HCT116 (cell line): ENCODE results near the gene ITPK1. TPM values are rescaled to one million over a fixed set of nuclear protein-coding genes. Genes with fewer than 3 reads are reported as not detected.

ENCODE experiments used
- ATAC-seq: fragments of 200-7000 bp; cut with Tn5 transposase; 2 replicates; pipeline ENCODE4 v1.9.1; 2020; ENCODE audit warnings: mild to moderate bottlenecking, moderate library complexity
- BruUV-seq: library from RNA; stranded (reverse); fragments of 400-500 nt; replicated peaks from 2 replicates; lab custom pipeline; 2021; lab: Mats Ljungman, UMichigan
- CTCF ChIA-PET: fragments of 300-600 bp; sonication (Branson Sonifier 250); formaldehyde crosslinking; loops from one replicate; lab custom pipeline; 2021; ENCODE audit warnings: antibody characterized with exemption; lab: Charles Lee
- POLR2A ChIA-PET: fragments of 300-600, 350-600 bp; sonication (Branson Sonifier 250); formaldehyde crosslinking; loops from one replicate; lab custom pipeline; 2021; ENCODE audit warnings: antibody characterized with exemption; lab: Charles Lee
- RAD21 ChIA-PET, 2 experiments: fragments of 300-600 bp; sonication (Branson Sonifier 250); formaldehyde crosslinking; loops; one replicate each; lab custom pipeline; 2023; ENCODE audit warnings: low total read pairs in 2 of 2; ENCODE audit not compliant: uncharacterized antibody in 2 of 2, unreplicated experiment in 2 of 2, low non-redundant PET in 1 of 2; lab: Charles Lee
- DNase-seq: peaks from one replicate; pipeline ENCODE4 v3.0.0-alpha.2; 2010; ENCODE audit warnings: low read depth, low spot score
- H2AFZ ChIP-seq: fragments of 200-600 bp; shearing (Covaris generic), sonication (generic); 2 replicates; pipeline ENCODE4 v1.6.1; 2017; ENCODE audit warnings: low read depth, mixed run types, mixed read lengths, antibody characterized with exemption, low read length; ENCODE audit not compliant: poor library complexity, severe bottlenecking
- H3K27ac ChIP-seq: 2 replicates; pipeline ENCODE4 v1.5.1; 2012; ENCODE audit warnings: low read depth, low read length
- H3K27me3 ChIP-seq: fragments of 200-600 bp; sonication (generic); 2 replicates; pipeline ENCODE4 v1.6.1; 2016; ENCODE audit warnings: mixed run types, low read length, mixed read lengths; ENCODE audit not compliant: insufficient read depth
- H3K36me3 ChIP-seq, 2 experiments: fragments of 200-500 bp in 1 of 2; fragments of 200-600 bp in 1 of 2; sonication (Bioruptor generic) in 1 of 2; sonication (generic) in 1 of 2; 2 replicates each; pipeline versions ENCODE4 v1.5.1 to v1.6.1; 2014 to 2016; ENCODE audit warnings: low read length in 2 of 2, inconsistent platforms in 1 of 2, mixed read lengths in 1 of 2, mixed run types in 1 of 2; ENCODE audit not compliant: insufficient read depth in 2 of 2, control insufficient read depth in 1 of 2
- H3K4me1 ChIP-seq, 2 experiments: fragments of 200-600 bp in 1 of 2; sonication (generic) in 1 of 2; 2 replicates each; pipeline versions ENCODE4 v1.5.1 to v1.6.1; 2012 to 2017; ENCODE audit warnings: low read length in 2 of 2, inconsistent platforms in 1 of 2, mild to moderate bottlenecking in 1 of 2, mixed read lengths in 1 of 2, mixed run types in 1 of 2, moderate library complexity in 1 of 2; ENCODE audit not compliant: insufficient read depth in 2 of 2, control insufficient read depth in 1 of 2
- H3K4me2 ChIP-seq: fragments of 200-600 bp; sonication (generic); 2 replicates; pipeline ENCODE4 v1.6.1; 2017; ENCODE audit warnings: mixed run types, low read length, mixed read lengths
- H3K4me3 ChIP-seq, 2 experiments: fragments of 200-600 bp in 1 of 2; sonication (generic) in 1 of 2; replicated peaks in 1 of 2; 2 replicates each; pipeline ENCODE4 v1.5.1; 2011 to 2016; ENCODE audit warnings: low read length in 2 of 2, control low read depth in 1 of 2, low read depth in 1 of 2, mild to moderate bottlenecking in 1 of 2, mixed read lengths in 1 of 2, mixed run types in 1 of 2
- H3K79me2 ChIP-seq: fragments of 200-600 bp; sonication (generic); 2 replicates; pipeline ENCODE4 v1.6.1; 2017; ENCODE audit warnings: mild to moderate bottlenecking, mixed run types, low read length, moderate library complexity, mixed read lengths; ENCODE audit not compliant: insufficient read depth
- H3K9ac ChIP-seq: fragments of 200-600 bp; sonication (generic); 2 replicates; pipeline ENCODE4 v1.6.1; 2016; ENCODE audit warnings: low read length, mixed read lengths
- H3K9me2 ChIP-seq: fragments of 200-600 bp; sonication (generic), shearing (Covaris generic); 2 replicates; pipeline ENCODE4 v1.6.1; 2017; ENCODE audit warnings: mixed run types, mild to moderate bottlenecking, moderate library complexity; ENCODE audit not compliant: insufficient read depth
- H3K9me3 ChIP-seq, 2 experiments: fragments of 200-500 bp in 1 of 2; fragments of 200-600 bp in 1 of 2; sonication (Bioruptor generic) in 1 of 2; sonication (generic) in 1 of 2; 2 replicates each; pipeline ENCODE4 v1.6.1; 2014 to 2017; ENCODE audit warnings: low read length in 2 of 2, mixed read lengths in 2 of 2, inconsistent platforms in 1 of 2, low read depth in 1 of 2, mild to moderate bottlenecking in 1 of 2, mixed run types in 1 of 2, moderate library complexity in 1 of 2; ENCODE audit not compliant: control insufficient read depth in 1 of 2, insufficient read depth in 1 of 2
- H4K20me1 ChIP-seq: fragments of 200-600 bp; sonication (generic), shearing (Covaris generic); 2 replicates; pipeline ENCODE4 v1.6.1; 2017; ENCODE audit warnings: mixed run types, mild to moderate bottlenecking, moderate library complexity; ENCODE audit not compliant: insufficient read depth
- CEBPB ChIP-seq: IDR thresholded peaks from 2 replicates; pipeline ENCODE4 v1.6.1; 2012; ENCODE audit warnings: low read depth
- ELF1 ChIP-seq: IDR thresholded peaks from 2 replicates; pipeline ENCODE4 v1.6.1; 2012; ENCODE audit warnings: low read depth, borderline replicate concordance
- EZH2 ChIP-seq: fragments of 200-600 bp; sonication (generic); IDR thresholded peaks from 2 replicates; pipeline ENCODE4 v1.6.1; 2017; ENCODE audit warnings: antibody characterized with exemption, mixed run types
- FOSL1 ChIP-seq: IDR thresholded peaks from 2 replicates; pipeline ENCODE4 v1.6.1; 2012; ENCODE audit warnings: low read depth
- POLR2A ChIP-seq: IDR thresholded peaks from 2 replicates; pipeline ENCODE4 v1.7.0; 2011; ENCODE audit warnings: borderline replicate concordance; ENCODE audit not compliant: insufficient read depth, insufficient read length; ENCODE audit errors: extremely low read depth
- SIN3A ChIP-seq: IDR thresholded peaks from 2 replicates; pipeline ENCODE4 v1.6.1; 2012; ENCODE audit warnings: low read depth
- SP1 ChIP-seq: IDR thresholded peaks from 2 replicates; pipeline ENCODE4 v1.6.1; 2012; ENCODE audit warnings: low read depth
- ZNF274 ChIP-seq: fragments of 200-500 bp; sonication (Bioruptor generic); IDR thresholded peaks from 2 replicates; pipeline ENCODE4 v1.6.1; 2014; ENCODE audit warnings: mild to moderate bottlenecking, low read depth, low read length, inconsistent platforms
- intact Hi-C: fragments of 100-400 bp; cut with micrococcal nuclease; formaldehyde crosslinking; loops from 2 replicates; pipeline ENCODE4 v1.10.0; 2022
- total RNA-seq: library from RNA; stranded (reverse); gene quantifications from one replicate; pipeline ENCODE4 v1.2.1, GENCODE V29; 2021; ENCODE audit not compliant: unreplicated experiment
- TF ChIP-seq, protein P1 (sequence below): IDR thresholded peaks from 2 replicates; pipeline ENCODE4 v1.6.1; 2012
- TF ChIP-seq, protein P2 (sequence below): IDR thresholded peaks from 2 replicates; pipeline ENCODE4 v1.6.1; 2012; ENCODE audit warnings: low read depth

Gene ITPK1
- total RNA-seq, 1 experiment from 2014 or later, result 70.2 TPM

DNA sequence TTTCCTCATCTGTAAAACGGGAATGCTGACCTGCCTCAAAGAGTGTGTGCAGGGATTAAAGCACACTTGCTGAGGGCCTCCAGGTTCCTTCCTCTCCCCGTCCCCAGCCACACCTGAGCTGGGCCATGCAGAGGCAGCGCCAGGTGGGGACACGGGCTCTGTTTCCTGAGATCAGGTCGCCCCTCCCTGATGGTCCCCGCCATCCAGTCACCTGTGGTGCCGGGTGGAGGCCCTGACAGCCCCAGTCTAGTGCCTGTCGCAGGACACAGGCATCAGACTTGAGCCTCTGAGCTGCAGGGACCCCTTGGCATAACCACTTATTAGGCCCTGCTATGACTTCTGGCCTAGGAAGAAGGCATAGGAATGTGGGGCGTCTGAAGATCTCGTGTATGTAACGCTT lies 180.3 kb downstream of the ITPK1 start:
- RAD21 ChIA-PET, result no interaction called here
- Histone ChIP-seq H3K9ac (no peak overlapping the region), H3K9me2 (no peaks in the 10 kb centered on the region), H3K4me1 (peaks cover 7 to 17% of the 10 kb centered on the region in 2 experiments; a peak in 3 of 4 replicates), H2AFZ (no peak overlapping the region), H3K79me2 (no peaks in the 10 kb centered on the region), H4K20me1 (no peaks in the 10 kb centered on the region), H3K9me3 (no peaks in the 10 kb centered on the region), H3K27me3 (no peaks in the 10 kb centered on the region), H3K27ac (no peak overlapping the region), H3K4me2 (no peak overlapping the region), H3K36me3 (no peaks in the 10 kb centered on the region), H3K4me3 (no peak overlapping the region)
- POLR2A ChIA-PET, result no interaction called here
- intact Hi-C loops, result no loop called here
- BruUV-seq, result no TSS peak
- DNase-seq (no peak), ATAC-seq (no peak)
- TF ChIP-seq SP1 (no peak), CEBPB (no peak), FOSL1 (no peak), SIN3A (no peak), ZNF274 (no peak), POLR2A (no peak), ELF1 (no peak), EZH2 (no peak)
- TF ChIP-seq, protein P1, sequence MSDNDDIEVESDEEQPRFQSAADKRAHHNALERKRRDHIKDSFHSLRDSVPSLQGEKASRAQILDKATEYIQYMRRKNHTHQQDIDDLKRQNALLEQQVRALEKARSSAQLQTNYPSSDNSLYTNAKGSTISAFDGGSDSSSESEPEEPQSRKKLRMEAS, result no peak
- TF ChIP-seq, protein P2, sequence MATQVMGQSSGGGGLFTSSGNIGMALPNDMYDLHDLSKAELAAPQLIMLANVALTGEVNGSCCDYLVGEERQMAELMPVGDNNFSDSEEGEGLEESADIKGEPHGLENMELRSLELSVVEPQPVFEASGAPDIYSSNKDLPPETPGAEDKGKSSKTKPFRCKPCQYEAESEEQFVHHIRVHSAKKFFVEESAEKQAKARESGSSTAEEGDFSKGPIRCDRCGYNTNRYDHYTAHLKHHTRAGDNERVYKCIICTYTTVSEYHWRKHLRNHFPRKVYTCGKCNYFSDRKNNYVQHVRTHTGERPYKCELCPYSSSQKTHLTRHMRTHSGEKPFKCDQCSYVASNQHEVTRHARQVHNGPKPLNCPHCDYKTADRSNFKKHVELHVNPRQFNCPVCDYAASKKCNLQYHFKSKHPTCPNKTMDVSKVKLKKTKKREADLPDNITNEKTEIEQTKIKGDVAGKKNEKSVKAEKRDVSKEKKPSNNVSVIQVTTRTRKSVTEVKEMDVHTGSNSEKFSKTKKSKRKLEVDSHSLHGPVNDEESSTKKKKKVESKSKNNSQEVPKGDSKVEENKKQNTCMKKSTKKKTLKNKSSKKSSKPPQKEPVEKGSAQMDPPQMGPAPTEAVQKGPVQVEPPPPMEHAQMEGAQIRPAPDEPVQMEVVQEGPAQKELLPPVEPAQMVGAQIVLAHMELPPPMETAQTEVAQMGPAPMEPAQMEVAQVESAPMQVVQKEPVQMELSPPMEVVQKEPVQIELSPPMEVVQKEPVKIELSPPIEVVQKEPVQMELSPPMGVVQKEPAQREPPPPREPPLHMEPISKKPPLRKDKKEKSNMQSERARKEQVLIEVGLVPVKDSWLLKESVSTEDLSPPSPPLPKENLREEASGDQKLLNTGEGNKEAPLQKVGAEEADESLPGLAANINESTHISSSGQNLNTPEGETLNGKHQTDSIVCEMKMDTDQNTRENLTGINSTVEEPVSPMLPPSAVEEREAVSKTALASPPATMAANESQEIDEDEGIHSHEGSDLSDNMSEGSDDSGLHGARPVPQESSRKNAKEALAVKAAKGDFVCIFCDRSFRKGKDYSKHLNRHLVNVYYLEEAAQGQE, result no peak
- CTCF ChIA-PET, result no interaction called here
